BLaER1 treated with 17β-estradiol and CSF1 and Interleukin-3, amounts not matched to agents 10 nM and 100 nM (cell line): ENCODE measurements around the gene HEPH.

Experiments used
- H3K27ac ChIP-seq, 11 experiments: shearing (Covaris generic); formaldehyde crosslinking; 2 replicates each; pipeline ENCODE4 v1.8.1; 2022
- H3K27me3 ChIP-seq, 11 experiments: shearing (Covaris generic); formaldehyde crosslinking; 2 replicates each; pipeline ENCODE4 v1.8.1; 2022
- H3K36me3 ChIP-seq, 11 experiments: shearing (Covaris generic); formaldehyde crosslinking; 2 replicates each; pipeline ENCODE4 v1.8.1; 2022
- H3K4me1 ChIP-seq, 10 experiments: shearing (Covaris generic); formaldehyde crosslinking; 2 replicates each; pipeline ENCODE4 v1.8.1; 2022
- H3K4me2 ChIP-seq, 11 experiments: shearing (Covaris generic); formaldehyde crosslinking; 2 replicates each; pipeline ENCODE4 v1.8.1; 2022
- H3K4me3 ChIP-seq, 10 experiments: shearing (Covaris generic); formaldehyde crosslinking; 2 replicates each; pipeline ENCODE4 v1.8.1; 2022
- H3K9ac ChIP-seq, 11 experiments: shearing (Covaris generic); formaldehyde crosslinking; 2 replicates each; pipeline ENCODE4 v1.8.1; 2022
- H3K9me3 ChIP-seq, 11 experiments: shearing (Covaris generic); formaldehyde crosslinking; replicated peaks in 1 of 11; 2 replicates each; pipeline ENCODE4 v1.8.1; 2022
- H4K20me1 ChIP-seq, 11 experiments: shearing (Covaris generic); formaldehyde crosslinking; 2 replicates each; pipeline ENCODE4 v1.8.1; 2022
- Cebpa-rat ChIP-seq, 11 experiments: shearing (Covaris generic); IDR thresholded peaks; 2 replicates each; pipeline ENCODE4 v1.8.1; 2022

HEPH gene

DNA sequence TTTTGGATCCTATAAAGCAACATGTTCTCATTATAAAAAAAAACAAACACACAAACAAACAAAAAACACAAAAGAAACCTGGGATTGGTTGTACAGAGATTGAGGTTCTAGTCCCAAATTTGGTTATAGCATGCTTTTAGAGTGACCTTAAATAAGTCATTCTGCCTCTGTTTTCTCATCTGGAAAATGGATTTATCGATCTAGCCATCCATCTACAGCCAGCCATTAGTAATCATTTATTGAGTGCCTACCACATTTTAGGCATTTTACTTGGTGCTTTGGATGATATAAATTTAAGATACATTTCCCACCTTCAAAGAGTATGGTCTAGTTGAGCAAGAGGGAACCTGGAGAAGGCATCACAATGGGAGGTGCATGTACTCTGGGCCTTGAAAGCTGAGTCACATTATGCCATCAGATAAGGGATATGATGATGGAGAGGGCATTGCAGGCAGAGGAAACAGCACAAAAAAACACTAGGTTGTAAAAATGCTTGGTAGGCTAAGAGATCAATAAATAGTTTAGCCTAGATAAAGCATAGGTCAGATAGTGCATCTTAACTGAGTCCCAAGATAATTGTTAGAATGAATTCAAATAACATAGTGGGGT is 91.4 kb downstream of the HEPH start:
- Histone ChIP-seq H3K27me3 (peaks cover 58 to 98% (median 90%) of the 10 kb centered on the region in 11 experiments), H3K9ac (no peak overlapping the region), H4K20me1 (no peaks in the 10 kb centered on the region), H3K4me1 (no peaks in the 10 kb centered on the region), H3K27ac (no peak overlapping the region), H3K4me3 (no peak overlapping the region), H3K9me3 (peaks cover 0 to 21% (median 0%) of the 10 kb centered on the region in 11 experiments; a peak in 5 of 22 replicates), H3K4me2 (no peak overlapping the region), H3K36me3 (no peaks in the 10 kb centered on the region)
- no peak for TF ChIP-seq Cebpa-rat (IDR thresholded peaks at IDR 0.05)

- peaks cover 22 to 83% (median 71%) of the 10 kb centered on the region in 11 experiments; a peak in 21 of 22 replicates for H3K27me3 ChIP-seq
- H4K20me1 ChIP-seq, result no peaks in the 10 kb centered on the region
- no peak overlapping the region for H3K9ac ChIP-seq
- no peak overlapping the region for H3K27ac ChIP-seq
- no peaks in the 10 kb centered on the region for H3K4me1 ChIP-seq
- 0 out of 22 replicates have a peak, but pooled peaks cover 0 to 4% (median 0%) of the 10 kb centered on the region in 11 experiments for H3K9me3 ChIP-seq
- no peak overlapping the region for H3K4me2 ChIP-seq
- no peak overlapping the region for H3K4me3 ChIP-seq
- TF ChIP-seq Cebpa-rat (IDR thresholded peaks at IDR 0.05), result no peak
- H3K36me3 ChIP-seq, result no peaks in the 10 kb centered on the region
These were observed 98.8 kb downstream of the HEPH start for GRCh38 chrX:66262807-66263206.
